T-helper 22 cell (primary cell): ENCODE measurements around the gene SELENBP1.
"Not testable (repeated sequence)": the region's sequence is repeated elsewhere in the genome, so short reads cannot be mapped to it uniquely, and the experiment has no call there.

Experiments
- DNase-seq: peaks from one replicate; pipeline ENCODE4 v3.0.0-alpha.2; 2020; ENCODE audit warnings: low read depth

SELENBP1 gene

GRCh38 chr1:151377150-151377884 is 4.8 kb upstream of the SELENBP1 start:
- no peak for DNase-seq

GRCh38 chr1:151373196-151373595 is 691 bp upstream of the SELENBP1 start:
- no peak for DNase-seq

GRCh38 chr1:151371370-151372057 is 991 bp downstream of the SELENBP1 start:
- no peak for DNase-seq

- no peak for DNase-seq
These were observed 2.1 kb downstream of the SELENBP1 start for GRCh38 chr1:151370211-151370911.

GRCh38 chr1:151369621-151370048 is 2.9 kb downstream of the SELENBP1 start:
- DNase-seq: no peak

GRCh38 chr1:151369302-151369610 is 3.2 kb downstream of the SELENBP1 start:
- no peak for DNase-seq

GRCh38 chr1:151368393-151369301 is 3.9 kb downstream of the SELENBP1 start:
- no peak for DNase-seq

- DNase-seq: no peak
These were observed 4.7 kb downstream of the SELENBP1 start for GRCh38 chr1:151367658-151368392.

- no peak for DNase-seq
These were observed 7.5 kb downstream of the SELENBP1 start for GRCh38 chr1:151364996-151365395.

GRCh38 chr1:151362308-151363155 is 10.0 kb downstream of the SELENBP1 start:
- no peak for DNase-seq

- no peak for DNase-seq
These were observed 10.6 kb downstream of the SELENBP1 start for GRCh38 chr1:151361883-151362282.

- no peak for DNase-seq
These were observed 15.8 kb downstream of the SELENBP1 start for GRCh38 chr1:151356696-151357095.

- no peak for DNase-seq
These were observed 20.3 kb downstream of the SELENBP1 start for GRCh38 chr1:151352021-151352718.

- DNase-seq: not testable (repeated sequence)
These were observed 22.2 kb downstream of the SELENBP1 start for GRCh38 chr1:151350323-151350722.

GRCh38 chr1:151347523-151348246 is 24.8 kb downstream of the SELENBP1 start:
- DNase-seq: no peak

GRCh38 chr1:151346769-151347522 is 25.6 kb downstream of the SELENBP1 start, which contains the start of gene RFX5:
Gene RFX5 (minus strand): TSS chr1:151347252. CDS start chr1:151346320, 932 bp downstream.
- DNase-seq: peak; percentile 94

GRCh38 chr1:151346082-151346768 is 26.3 kb downstream of the SELENBP1 start:
- DNase-seq: no peak

- DNase-seq: no peak
These were observed 28.2 kb downstream of the SELENBP1 start for GRCh38 chr1:151344291-151344690.
